Choroid plexus epithelial cell (primary cell): ENCODE measurements around the gene SSH3.

ENCODE experiments used
- DNase-seq: peaks from one replicate; pipeline ENCODE4 v3.0.0-alpha.2; 2010; ENCODE audit warnings: low read depth
- H3K4me3 ChIP-seq: 2 replicates; pipeline ENCODE4 v1.5.1; 2011; ENCODE audit warnings: low read depth, mild to moderate bottlenecking, control low read depth, low read length, moderate library complexity
- CTCF ChIP-seq: conservative IDR thresholded peaks from 2 replicates; pipeline ENCODE4 v1.5.1; 2011; ENCODE audit warnings: low read depth, mild to moderate bottlenecking, control low read depth, inconsistent platforms, low read length, moderate library complexity

Gene SSH3

GRCh38 chr11:67300256-67300755 is 3.0 kb upstream of the SSH3 start:
- no peak for DNase-seq
- no peak for TF ChIP-seq CTCF
- H3K4me3 ChIP-seq: no peak overlapping the region

- no peak for TF ChIP-seq CTCF
- no peak overlapping the region for H3K4me3 ChIP-seq
- no peak for DNase-seq
Observed at GRCh38 chr11:67300756-67301312, 2.5 kb upstream of the SSH3 start.

GRCh38 chr11:67301313-67301921 is 1.9 kb upstream of the SSH3 start:
- DNase-seq: no peak
- no peak for TF ChIP-seq CTCF
- no peak overlapping the region for H3K4me3 ChIP-seq

GRCh38 chr11:67301951-67302516 is 1.3 kb upstream of the SSH3 start:
- H3K4me3 ChIP-seq: peak overlapping the region; percentile 27
- TF ChIP-seq CTCF: no peak
- peak; percentile 94 for DNase-seq

- TF ChIP-seq CTCF: no peak
- H3K4me3 ChIP-seq: peak overlapping the region; percentile 79
- DNase-seq: peak; percentile 88
Observed at GRCh38 chr11:67302571-67303131, 679 bp upstream of the SSH3 start.

GRCh38 chr11:67303835-67304411 is 593 bp downstream of the SSH3 start:
- no peak for TF ChIP-seq CTCF
- H3K4me3 ChIP-seq: peak overlapping the region; percentile 79
- no peak for DNase-seq
